ENCODE results near the gene RRAGC.
"Not testable (repeated sequence)": the region's sequence is repeated elsewhere in the genome, so short reads cannot be mapped to it uniquely, and the experiment has no call there.

RRAGC gene

DNA sequence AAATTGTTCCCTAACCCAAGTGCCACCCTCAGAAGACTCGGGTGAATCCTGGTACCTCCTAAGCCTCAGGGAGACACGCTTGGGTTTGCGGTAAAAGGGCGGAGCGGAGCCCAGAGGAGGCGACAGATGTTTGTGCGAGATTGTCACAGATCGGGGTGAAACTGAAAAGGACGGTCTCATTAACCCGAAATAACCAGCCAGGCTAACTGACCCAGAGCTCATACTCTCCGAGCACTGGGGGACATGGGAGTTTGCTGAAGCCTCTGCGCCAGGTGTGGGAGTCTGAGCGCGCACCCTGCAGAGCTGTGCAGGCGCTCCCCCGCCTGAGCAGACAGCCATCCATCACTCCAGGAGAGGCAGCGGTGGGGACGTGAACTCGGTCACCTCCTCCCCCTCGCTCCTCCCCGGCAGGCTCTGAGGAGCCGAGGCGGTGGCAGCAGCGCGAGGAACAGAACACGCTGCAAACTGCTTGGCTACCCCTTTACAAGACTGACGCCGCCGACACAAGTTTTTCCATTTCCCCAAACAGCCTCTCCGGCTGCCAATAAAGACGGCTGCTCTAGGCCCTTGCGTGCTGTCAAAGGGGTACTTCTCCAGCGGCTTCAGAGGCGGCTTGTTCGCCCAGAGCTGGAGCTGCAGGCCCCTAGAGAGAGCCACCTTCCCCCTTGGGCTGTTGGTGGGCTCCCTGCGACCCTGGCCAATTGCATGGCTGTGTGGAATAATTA lies 43.5 kb downstream of the RRAGC start:
- no peak overlapping the region for H3K27ac ChIP-seq (ENCODE audit: low read depth, low read length, severe bottlenecking)
- no peaks in the 10 kb centered on the region for H3K4me1 ChIP-seq (ENCODE audit: control insufficient read depth, insufficient read depth, low read length, poor library complexity, severe bottlenecking)
- WGBS, 2 experiments (ENCODE audit: insufficient coverage in 2 of 2): 75 to 79% methylated on average over 35 of the region's 36 CpGs
- no peak overlapping the region for H3K4me3 ChIP-seq (ENCODE audit: extremely low read depth, insufficient read depth, low read length, poor library complexity, severe bottlenecking)
- H3K36me3 ChIP-seq (ENCODE audit: control insufficient read depth, insufficient read depth, low read length): no peaks in the 10 kb centered on the region
- H3K9me3 ChIP-seq (ENCODE audit: control insufficient read depth, low read length): peaks cover 10% of the 10 kb centered on the region

DNA sequence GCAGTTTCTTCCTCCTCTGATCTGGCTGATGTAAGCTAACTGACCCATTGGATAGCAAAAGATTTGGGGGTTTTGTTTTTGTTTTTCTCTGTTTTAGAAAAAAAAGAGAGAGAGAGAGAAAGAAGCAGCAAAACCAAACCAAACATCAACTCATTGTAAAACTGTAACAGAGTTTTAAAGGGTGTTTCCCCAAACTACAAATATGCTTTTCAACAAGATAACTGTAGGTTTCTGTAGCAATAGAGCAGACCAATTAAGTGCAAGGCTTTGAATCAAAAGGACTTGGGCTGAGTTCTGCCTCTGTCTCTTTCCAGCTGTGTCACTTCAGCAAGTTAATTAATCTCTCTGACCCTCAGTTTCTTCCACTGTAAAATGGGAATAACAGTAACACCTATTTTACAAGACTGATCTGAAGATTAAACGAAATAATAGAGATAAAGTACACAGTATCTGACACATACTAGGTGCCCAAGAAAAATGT lies 44.5 kb downstream of the RRAGC start:
- Histone ChIP-seq H3K27ac (ENCODE audit: low read depth, low read length, severe bottlenecking) (no peak overlapping the region), H3K4me3 (ENCODE audit: extremely low read depth, insufficient read depth, low read length, poor library complexity, severe bottlenecking) (no peak overlapping the region), H3K9me3 (ENCODE audit: control insufficient read depth, low read length) (peaks cover 10% of the 10 kb centered on the region), H3K36me3 (ENCODE audit: control insufficient read depth, insufficient read depth, low read length) (no peaks in the 10 kb centered on the region), H3K4me1 (ENCODE audit: control insufficient read depth, insufficient read depth, low read length, poor library complexity, severe bottlenecking) (no peaks in the 10 kb centered on the region)
- WGBS, 2 experiments (ENCODE audit: insufficient coverage in 2 of 2): no CpG with 5 or more reads among the region's 1 CpG

DNA sequence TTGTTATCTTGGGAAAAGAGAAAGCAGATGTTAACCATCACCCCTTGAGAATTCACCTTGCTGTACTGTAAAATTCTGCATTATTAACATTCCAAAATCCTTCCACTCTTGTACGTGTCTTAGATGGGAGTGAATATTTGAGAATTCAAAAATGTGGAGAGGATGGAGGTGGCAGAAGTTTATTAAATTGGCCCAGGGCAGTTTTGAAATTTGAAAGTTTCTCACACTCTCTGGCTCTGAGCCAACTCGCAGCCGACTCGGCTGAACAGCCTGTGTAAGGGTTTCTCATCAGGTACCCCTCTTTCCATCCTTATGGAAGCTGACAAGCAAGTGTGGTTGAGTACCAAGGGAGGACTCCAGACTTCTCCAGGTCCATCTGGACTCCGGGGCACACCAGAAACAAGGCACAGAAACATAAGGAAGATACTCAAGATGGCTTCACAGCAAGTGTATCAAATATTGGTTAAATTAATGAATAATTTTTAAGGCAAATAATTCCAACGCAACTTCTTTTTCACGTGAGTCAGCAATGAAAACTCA lies 45.1 kb downstream of the RRAGC start:
- WGBS, 2 experiments (ENCODE audit: insufficient coverage in 2 of 2): 73% methylated on average over 4 of the region's 7 CpGs; no CpG with 5 or more reads in 1 of the 2 experiments
- H3K36me3 ChIP-seq (ENCODE audit: control insufficient read depth, insufficient read depth, low read length): no peaks in the 10 kb centered on the region
- no peaks in the 10 kb centered on the region for H3K4me1 ChIP-seq (ENCODE audit: control insufficient read depth, insufficient read depth, low read length, poor library complexity, severe bottlenecking)
- peaks cover 10% of the 10 kb centered on the region for H3K9me3 ChIP-seq (ENCODE audit: control insufficient read depth, low read length)
- no peak overlapping the region for H3K27ac ChIP-seq (ENCODE audit: low read depth, low read length, severe bottlenecking)
- H3K4me3 ChIP-seq (ENCODE audit: extremely low read depth, insufficient read depth, low read length, poor library complexity, severe bottlenecking): no peak overlapping the region

DNA sequence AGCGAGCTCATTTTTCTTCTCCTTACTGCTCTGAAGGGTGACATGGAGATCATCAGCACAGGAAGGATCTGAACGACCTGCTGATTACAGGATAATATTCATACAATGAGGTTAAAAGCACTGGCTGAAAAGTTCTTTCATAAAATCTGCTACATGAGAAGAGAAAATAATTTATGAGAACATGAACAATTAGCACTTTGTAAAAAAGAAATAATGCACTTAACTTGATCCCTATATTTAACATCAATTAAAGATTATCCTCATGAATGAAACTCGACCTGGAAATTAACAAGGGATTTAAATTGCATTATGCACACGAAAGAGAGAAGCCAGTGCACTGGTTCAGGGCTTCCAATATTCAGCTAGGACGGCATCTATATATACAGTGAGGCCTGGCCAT lies 46.6 kb downstream of the RRAGC start:
- no peaks in the 10 kb centered on the region for H3K4me1 ChIP-seq (ENCODE audit: control insufficient read depth, insufficient read depth, low read length, poor library complexity, severe bottlenecking)
- H3K9me3 ChIP-seq (ENCODE audit: control insufficient read depth, low read length): peaks cover 10% of the 10 kb centered on the region
- no peak overlapping the region for H3K27ac ChIP-seq (ENCODE audit: low read depth, low read length, severe bottlenecking)
- 76 to 82% methylated on average over 3 to 4 of the region's 5 CpGs for WGBS, 2 experiments (ENCODE audit: insufficient coverage in 2 of 2)
- H3K36me3 ChIP-seq (ENCODE audit: control insufficient read depth, insufficient read depth, low read length): no peaks in the 10 kb centered on the region
- no peak overlapping the region for H3K4me3 ChIP-seq (ENCODE audit: extremely low read depth, insufficient read depth, low read length, poor library complexity, severe bottlenecking)

DNA sequence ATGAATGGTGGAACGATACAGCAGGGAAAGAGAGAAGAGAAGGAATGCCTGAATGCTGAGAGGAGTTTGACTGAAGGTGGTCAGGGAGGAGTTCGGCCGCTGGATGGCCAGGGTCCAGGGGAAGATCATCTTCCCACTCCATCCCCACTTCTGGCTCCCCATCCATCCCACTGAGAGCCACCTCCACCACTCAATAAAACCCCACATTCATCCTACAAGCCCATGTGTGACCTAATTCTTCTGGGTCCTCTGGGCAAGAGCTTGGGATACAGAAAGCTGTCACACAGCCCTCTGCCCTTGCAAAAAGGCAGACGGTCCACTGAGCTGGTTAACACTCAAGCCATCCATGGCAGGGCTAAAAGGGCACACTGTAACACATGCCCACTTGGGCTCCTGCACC lies 48.1 kb downstream of the RRAGC start:
- H3K4me3 ChIP-seq (ENCODE audit: extremely low read depth, insufficient read depth, low read length, poor library complexity, severe bottlenecking); H3K27ac ChIP-seq (ENCODE audit: low read depth, low read length, severe bottlenecking); H3K4me1 ChIP-seq (ENCODE audit: control insufficient read depth, insufficient read depth, low read length, poor library complexity, severe bottlenecking); H3K9me3 ChIP-seq (ENCODE audit: control insufficient read depth, low read length); H3K36me3 ChIP-seq (ENCODE audit: control insufficient read depth, insufficient read depth, low read length): not testable (repeated sequence)
- 76 to 88% methylated on average over 1 to 2 of the region's 4 CpGs for WGBS, 2 experiments (ENCODE audit: insufficient coverage in 2 of 2)

DNA sequence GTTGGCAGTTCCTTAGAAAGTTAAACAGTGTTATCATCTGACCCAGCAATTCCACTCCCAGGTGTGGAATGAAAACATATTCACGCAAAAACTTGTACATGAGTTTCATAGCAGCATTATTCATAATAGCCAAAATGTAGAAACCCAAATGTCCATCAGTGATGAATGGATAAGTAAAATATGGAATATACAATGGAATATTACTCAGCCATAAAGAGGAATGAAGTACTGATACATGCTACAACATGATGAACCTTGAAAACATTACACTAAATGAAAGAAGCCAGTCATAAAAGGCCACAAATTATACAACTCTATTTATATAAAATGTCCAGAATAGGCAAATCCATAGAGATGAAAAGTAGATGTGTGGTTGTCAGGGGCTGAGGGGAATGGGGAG lies 53.5 kb downstream of the RRAGC start:
- no peaks in the 10 kb centered on the region for H3K36me3 ChIP-seq (ENCODE audit: control insufficient read depth, insufficient read depth, low read length)
- no peaks in the 10 kb centered on the region for H3K9me3 ChIP-seq (ENCODE audit: control insufficient read depth, low read length)
- no peak overlapping the region for H3K27ac ChIP-seq (ENCODE audit: low read depth, low read length, severe bottlenecking)
- no peaks in the 10 kb centered on the region for H3K4me1 ChIP-seq (ENCODE audit: control insufficient read depth, insufficient read depth, low read length, poor library complexity, severe bottlenecking)
- no peak overlapping the region for H3K4me3 ChIP-seq (ENCODE audit: extremely low read depth, insufficient read depth, low read length, poor library complexity, severe bottlenecking)
- WGBS, 2 experiments (ENCODE audit: insufficient coverage in 2 of 2): no CpG with 5 or more reads among the region's 1 CpG

DNA sequence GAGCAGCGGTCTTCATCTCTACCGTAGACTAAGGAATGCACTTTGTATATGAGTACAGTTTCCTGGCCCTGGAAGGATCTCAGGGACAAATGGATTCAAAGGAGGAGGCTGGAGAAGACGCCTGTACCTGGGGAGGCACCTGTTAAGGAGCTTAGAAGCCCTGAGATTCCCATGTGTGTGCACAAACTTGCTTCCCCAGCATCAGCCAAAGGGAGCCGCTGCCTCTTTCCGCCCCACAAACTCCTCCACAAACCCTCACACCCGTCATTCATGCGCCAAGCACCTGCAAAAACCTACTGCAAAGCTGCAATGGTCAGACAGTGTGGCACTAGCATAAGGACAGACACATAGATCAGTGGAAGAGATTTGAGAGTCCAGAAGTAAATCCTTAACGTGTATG lies 54.5 kb downstream of the RRAGC start:
- 77 to 86% methylated on average over 4 to 5 of the region's 8 CpGs for WGBS, 2 experiments (ENCODE audit: insufficient coverage in 2 of 2)
- H3K27ac ChIP-seq (ENCODE audit: low read depth, low read length, severe bottlenecking): no peak overlapping the region
- no peaks in the 10 kb centered on the region for H3K36me3 ChIP-seq (ENCODE audit: control insufficient read depth, insufficient read depth, low read length)
- H3K4me1 ChIP-seq (ENCODE audit: control insufficient read depth, insufficient read depth, low read length, poor library complexity, severe bottlenecking): no peaks in the 10 kb centered on the region
- H3K4me3 ChIP-seq (ENCODE audit: extremely low read depth, insufficient read depth, low read length, poor library complexity, severe bottlenecking): no peak overlapping the region
- H3K9me3 ChIP-seq (ENCODE audit: control insufficient read depth, low read length): no peaks in the 10 kb centered on the region

DNA sequence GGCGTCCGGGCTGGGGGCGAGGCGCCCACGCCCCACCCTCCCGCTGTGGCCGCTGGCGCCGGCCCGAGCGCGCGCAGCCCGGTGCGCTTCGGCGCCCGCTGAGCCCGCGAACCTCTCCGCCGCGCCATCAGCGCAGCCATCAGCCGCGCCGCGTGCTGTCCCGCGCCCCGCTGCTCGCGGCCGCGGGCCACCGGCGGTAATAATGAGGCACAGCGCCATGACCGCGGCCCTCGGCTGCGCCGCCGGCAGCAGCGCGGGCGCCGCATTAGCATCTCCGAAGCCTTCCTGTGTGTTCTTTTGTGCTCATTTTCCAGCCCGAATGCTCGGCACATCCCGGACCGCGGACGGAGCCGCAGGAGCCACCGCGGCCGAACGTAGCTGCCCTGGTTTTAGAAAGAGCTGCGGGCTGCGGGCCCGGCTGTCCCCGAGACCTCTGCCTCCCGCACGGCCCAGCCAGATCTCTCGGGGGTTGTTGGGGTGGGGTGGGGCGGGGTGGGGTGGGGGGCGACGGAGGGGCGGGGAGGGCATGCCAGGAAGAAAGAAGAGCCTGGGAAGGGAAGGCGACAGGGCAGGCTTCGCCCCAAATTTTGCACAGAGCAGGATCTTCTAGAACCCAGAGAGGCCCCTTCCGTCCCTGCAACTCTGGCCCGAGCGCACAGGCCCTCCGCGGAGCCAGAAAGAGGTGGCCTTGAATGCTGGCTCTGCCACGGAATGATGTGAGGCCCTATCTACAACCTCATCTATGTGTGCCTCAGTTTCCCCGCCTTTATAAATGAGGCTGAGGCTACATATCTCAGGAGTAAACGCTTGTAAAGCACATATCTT lies 55.3 kb downstream of the RRAGC start:
- H3K27ac ChIP-seq (ENCODE audit: low read depth, low read length, severe bottlenecking): no peak overlapping the region
- no peaks in the 10 kb centered on the region for H3K4me1 ChIP-seq (ENCODE audit: control insufficient read depth, insufficient read depth, low read length, poor library complexity, severe bottlenecking)
- H3K9me3 ChIP-seq (ENCODE audit: control insufficient read depth, low read length): no peaks in the 10 kb centered on the region
- H3K4me3 ChIP-seq (ENCODE audit: extremely low read depth, insufficient read depth, low read length, poor library complexity, severe bottlenecking): peak overlapping the region; percentile 32
- no peaks in the 10 kb centered on the region for H3K36me3 ChIP-seq (ENCODE audit: control insufficient read depth, insufficient read depth, low read length)
- 2 to 3% methylated on average over 55 of the region's 81 CpGs for WGBS, 2 experiments (ENCODE audit: insufficient coverage in 2 of 2)

DNA sequence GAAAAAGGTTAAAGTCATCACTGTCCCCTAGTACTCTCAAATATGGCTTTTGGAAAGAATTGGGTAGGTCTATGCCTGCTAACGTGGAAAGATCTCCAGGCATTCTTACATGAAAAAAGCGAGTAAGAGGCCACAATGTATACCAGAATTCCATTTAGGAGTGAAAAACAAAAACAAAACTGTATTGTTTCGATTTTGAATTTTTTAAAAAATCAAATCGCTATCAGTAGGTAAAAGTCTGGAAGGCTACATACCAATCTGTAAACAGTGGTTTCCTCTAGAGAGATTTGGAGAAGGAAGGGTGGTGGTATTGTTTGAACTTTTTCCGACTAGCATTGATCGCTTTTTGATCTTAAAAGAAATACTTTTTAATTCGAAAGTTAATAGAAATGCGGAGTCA lies 55.9 kb downstream of the RRAGC start:
- H3K36me3 ChIP-seq (ENCODE audit: control insufficient read depth, insufficient read depth, low read length): no peaks in the 10 kb centered on the region
- no peak overlapping the region for H3K27ac ChIP-seq (ENCODE audit: low read depth, low read length, severe bottlenecking)
- WGBS, 2 experiments (ENCODE audit: insufficient coverage in 2 of 2): 11 to 16% methylated on average over 5 to 6 of the region's 8 CpGs
- peak overlapping the region; percentile 32 for H3K4me3 ChIP-seq (ENCODE audit: extremely low read depth, insufficient read depth, low read length, poor library complexity, severe bottlenecking)
- no peaks in the 10 kb centered on the region for H3K4me1 ChIP-seq (ENCODE audit: control insufficient read depth, insufficient read depth, low read length, poor library complexity, severe bottlenecking)
- no peaks in the 10 kb centered on the region for H3K9me3 ChIP-seq (ENCODE audit: control insufficient read depth, low read length)

DNA sequence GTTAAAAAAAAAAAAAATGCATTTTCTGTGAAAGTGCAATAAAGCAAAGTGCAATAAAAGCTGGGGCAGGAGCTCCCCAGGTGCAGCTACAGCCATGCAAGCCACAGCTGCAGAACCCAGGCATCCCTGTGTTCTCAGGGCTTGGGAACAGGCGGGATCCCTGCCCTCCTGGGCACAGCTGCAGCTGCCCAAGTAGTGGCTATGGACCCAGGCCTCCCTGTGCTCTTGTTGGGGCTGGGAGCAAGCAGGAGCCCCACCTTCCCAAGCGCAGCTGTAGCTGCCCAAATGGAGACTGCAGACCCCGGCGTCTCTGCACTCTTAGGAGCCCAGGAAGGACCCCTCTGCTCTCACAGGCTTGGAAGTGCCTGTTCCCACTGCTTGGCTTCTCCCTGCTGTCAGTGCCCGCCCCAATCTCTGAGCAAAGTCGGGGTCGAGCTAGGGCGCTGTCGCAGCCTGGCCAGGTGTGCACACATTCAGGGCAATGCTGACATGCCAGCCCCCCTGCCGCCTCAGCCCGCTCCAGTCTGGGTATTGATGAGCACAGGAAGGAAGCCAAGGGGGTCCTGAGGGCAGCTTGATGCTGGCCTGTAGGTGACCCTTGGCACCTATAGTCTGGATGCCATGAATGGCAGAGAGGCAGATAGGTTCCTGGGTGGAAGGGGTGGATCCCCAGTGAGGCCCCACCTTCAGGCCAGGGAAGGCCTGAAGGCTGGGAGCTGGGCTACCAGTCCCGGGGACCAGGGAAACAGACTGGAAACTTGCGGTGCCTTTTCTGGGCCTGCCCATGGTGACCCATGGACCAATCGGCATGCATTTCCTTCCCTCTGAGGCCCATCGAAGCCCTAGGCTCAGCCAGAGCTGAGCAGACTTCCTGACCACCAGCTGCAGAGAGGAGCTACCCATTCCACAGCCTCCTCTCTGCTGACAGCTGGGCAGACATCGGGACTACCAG lies 58.6 kb downstream of the RRAGC start:
- 91 to 95% methylated on average over 13 to 16 of the region's 16 CpGs for WGBS, 2 experiments (ENCODE audit: insufficient coverage in 2 of 2)
- Histone ChIP-seq H3K27ac (ENCODE audit: low read depth, low read length, severe bottlenecking) (no peak overlapping the region), H3K4me3 (ENCODE audit: extremely low read depth, insufficient read depth, low read length, poor library complexity, severe bottlenecking) (no peak overlapping the region), H3K4me1 (ENCODE audit: control insufficient read depth, insufficient read depth, low read length, poor library complexity, severe bottlenecking) (no peaks in the 10 kb centered on the region), H3K36me3 (ENCODE audit: control insufficient read depth, insufficient read depth, low read length) (no peaks in the 10 kb centered on the region), H3K9me3 (ENCODE audit: control insufficient read depth, low read length) (no peaks in the 10 kb centered on the region)
